ENCODE results near the gene PRPF8. TPM values are rescaled to one million over a fixed set of nuclear protein-coding genes. Genes with fewer than 3 reads are reported as not detected.
"Not testable (repeated sequence)": the region's sequence is repeated elsewhere in the genome, so short reads cannot be mapped to it uniquely, and the experiment has no call there.

Gene PRPF8
- total RNA-seq, 1 donor from 2014 or later = 57.7 TPM

DNA sequence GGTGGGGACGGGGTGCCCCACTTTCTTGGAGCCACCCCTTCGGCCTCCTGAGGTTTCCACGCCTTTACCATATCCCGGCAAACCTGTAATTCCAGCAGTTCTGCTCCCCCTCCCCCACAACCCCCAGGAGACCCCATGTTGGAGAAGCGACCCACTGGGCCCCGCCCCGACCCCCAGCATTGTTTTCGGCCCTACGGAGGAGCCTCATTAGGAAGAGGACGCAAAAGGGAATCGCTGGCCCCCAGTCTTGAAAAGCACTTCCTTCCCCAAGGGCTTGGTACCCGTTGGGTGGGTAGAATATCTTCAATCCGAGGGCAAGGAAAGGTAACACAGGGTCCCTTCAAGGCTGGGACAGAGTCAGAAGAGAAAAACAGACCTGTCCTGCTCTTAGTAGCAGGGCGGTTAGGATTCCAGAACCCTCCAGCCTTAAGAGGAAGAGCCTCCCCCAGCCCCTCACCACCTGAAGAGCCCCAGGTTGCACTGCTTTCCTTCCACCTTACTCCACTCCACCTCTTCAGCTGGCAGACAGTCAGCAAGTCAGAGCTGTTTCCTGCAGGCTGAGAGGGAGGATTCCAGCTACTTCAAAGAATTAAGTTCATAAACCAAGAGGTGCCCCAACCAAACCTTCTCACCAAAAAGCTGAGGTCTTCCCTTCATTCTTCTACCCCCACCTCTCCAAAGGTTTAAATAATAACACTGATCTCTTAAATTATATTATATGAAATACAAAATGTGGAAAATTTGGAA is 26.3 kb upstream of the PRPF8 start:
- Histone ChIP-seq H3K27me3 (ENCODE audit: control insufficient read depth, insufficient read depth, low read length) (no peaks in the 10 kb centered on the region), H3K36me3 (ENCODE audit: control insufficient read depth, insufficient read depth, low read length) (peaks cover 29% of the 10 kb centered on the region), H3K4me3 (ENCODE audit: low read depth, low read length) (peak overlapping the region; percentile 75)
- no peak for FAIRE-seq
- TF ChIP-seq CTCF (IDR thresholded peaks at IDR 0.05; ENCODE audit: insufficient read depth, low read length, severe bottlenecking) = no peak
- peak; percentile 44 for DNase-seq (ENCODE audit: low read depth)

GRCh38 chr17:1709971-1710806 is 25.5 kb upstream of the PRPF8 start, which contains the start of gene TLCD2:
Gene TLCD2, minus strand, starts transcription at chr17:1710377. Its CDS starts 135 bp downstream, at chr17:1710242.
- Histone ChIP-seq H3K4me3 (ENCODE audit: low read depth, low read length) (peak within 1 kb of the TSS; percentile 75), H3K27me3 (ENCODE audit: control insufficient read depth, insufficient read depth, low read length) (no peaks in the 10 kb centered on the region), H3K36me3 (ENCODE audit: control insufficient read depth, insufficient read depth, low read length) (peaks cover 29% of the 10 kb centered on the region)
- DNase-seq (ENCODE audit: low read depth) (peak; percentile 59), FAIRE-seq (no peak)
- no peak for TF ChIP-seq CTCF (IDR thresholded peaks at IDR 0.05; ENCODE audit: insufficient read depth, low read length, severe bottlenecking)

DNA sequence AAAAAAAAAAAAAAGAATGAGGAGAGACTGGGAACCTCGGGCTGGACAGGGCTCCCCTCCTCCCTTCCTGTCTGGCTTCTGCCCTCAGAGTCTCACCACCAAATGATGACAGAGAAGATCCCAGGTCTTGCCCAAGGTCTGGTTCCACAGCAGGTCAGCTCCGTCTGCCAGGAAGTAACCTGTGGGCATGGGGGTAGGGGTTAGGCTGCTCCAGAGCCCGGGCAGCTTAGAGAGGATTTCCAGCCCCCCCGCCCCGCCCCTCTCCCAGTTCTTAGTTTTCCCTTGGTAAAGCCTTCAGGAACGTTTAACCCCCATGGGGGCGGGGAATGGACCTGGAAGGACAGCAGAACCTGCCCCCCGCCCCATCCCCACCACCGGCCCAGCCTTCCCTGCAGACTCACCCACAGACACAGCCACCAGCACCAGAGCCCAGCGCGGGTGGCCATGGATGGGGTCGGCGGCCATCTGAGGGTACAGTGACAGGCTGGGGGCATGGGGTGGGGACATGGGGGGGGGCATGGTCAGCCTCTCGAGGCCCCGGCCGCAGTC is 24.8 kb upstream of the PRPF8 start:
- H3K27me3 ChIP-seq (ENCODE audit: control insufficient read depth, insufficient read depth, low read length) = no peaks in the 10 kb centered on the region
- peak overlapping the region; percentile 75 for H3K4me3 ChIP-seq (ENCODE audit: low read depth, low read length)
- FAIRE-seq (no peak), DNase-seq (ENCODE audit: low read depth) (peak; percentile 22)
- peaks cover 25% of the 10 kb centered on the region for H3K36me3 ChIP-seq (ENCODE audit: control insufficient read depth, insufficient read depth, low read length)
- TF ChIP-seq CTCF (IDR thresholded peaks at IDR 0.05; ENCODE audit: insufficient read depth, low read length, severe bottlenecking) = no peak

DNA sequence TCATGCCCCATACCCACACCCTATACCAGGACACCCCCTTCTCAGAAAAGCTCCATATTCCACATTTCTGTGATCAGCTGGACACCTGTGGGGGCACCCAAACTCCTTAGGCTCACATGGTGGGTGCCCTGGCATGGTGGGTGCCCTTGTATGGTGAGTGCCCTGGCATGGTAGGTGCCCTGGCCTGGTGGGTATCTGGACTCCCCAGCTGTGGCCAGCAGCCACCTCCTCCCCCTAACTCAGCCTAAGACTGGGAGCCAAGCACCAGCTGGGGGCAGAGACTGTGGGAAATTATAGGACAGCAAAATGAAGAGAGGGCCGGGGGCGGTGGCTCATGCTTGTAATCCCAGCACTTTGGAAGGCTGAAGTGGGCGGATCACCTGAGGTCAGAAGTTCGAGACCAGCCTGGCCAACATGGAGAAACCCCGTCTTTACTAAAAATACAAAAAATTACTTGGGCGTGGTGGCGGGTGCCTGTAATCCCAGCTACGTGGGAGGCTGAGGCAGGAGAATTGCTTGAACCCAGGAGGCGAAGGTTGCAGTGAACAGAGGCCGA is 24.2 kb upstream of the PRPF8 start:
- FAIRE-seq; H3K4me3 ChIP-seq (ENCODE audit: low read depth, low read length); H3K27me3 ChIP-seq (ENCODE audit: control insufficient read depth, insufficient read depth, low read length); DNase-seq (ENCODE audit: low read depth): not testable (repeated sequence)
- peaks cover 20% of the 10 kb centered on the region for H3K36me3 ChIP-seq (ENCODE audit: control insufficient read depth, insufficient read depth, low read length)

DNA sequence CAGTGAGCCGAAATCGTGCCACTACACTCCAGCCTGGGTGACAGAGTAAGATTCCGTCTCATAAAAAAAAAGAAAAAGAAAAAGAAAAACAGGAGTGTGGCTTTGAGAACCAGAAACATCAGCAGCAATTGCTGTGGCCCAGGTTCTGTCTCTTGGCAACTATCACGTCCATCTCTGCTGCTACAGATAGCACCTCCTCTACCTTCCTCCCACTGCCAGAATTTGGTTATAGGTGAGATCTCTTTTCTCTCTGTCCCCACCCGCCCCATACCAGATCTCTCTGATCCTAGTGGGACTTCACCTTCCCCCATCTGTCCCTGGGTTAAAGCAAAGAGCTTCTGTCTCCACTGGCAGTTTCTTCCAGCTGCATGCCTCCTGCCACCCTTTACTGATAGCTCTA is 22.4 kb upstream of the PRPF8 start:
- Histone ChIP-seq H3K4me3 (ENCODE audit: low read depth, low read length) (no peak overlapping the region), H3K27me3 (ENCODE audit: control insufficient read depth, insufficient read depth, low read length) (no peaks in the 10 kb centered on the region), H3K36me3 (ENCODE audit: control insufficient read depth, insufficient read depth, low read length) (peaks cover 4% of the 10 kb centered on the region)
- DNase-seq (ENCODE audit: low read depth) (no peak), FAIRE-seq (no peak)
- TF ChIP-seq CTCF (IDR thresholded peaks at IDR 0.05; ENCODE audit: insufficient read depth, low read length, severe bottlenecking) = no peak

GRCh38 chr17:1705004-1705403 is 20.3 kb upstream of the PRPF8 start:
- FAIRE-seq = no peak
- H3K36me3 ChIP-seq (ENCODE audit: control insufficient read depth, insufficient read depth, low read length) = peaks cover 4% of the 10 kb centered on the region
- no peaks in the 10 kb centered on the region for H3K27me3 ChIP-seq (ENCODE audit: control insufficient read depth, insufficient read depth, low read length)
- no peak overlapping the region for H3K4me3 ChIP-seq (ENCODE audit: low read depth, low read length)
- DNase-seq (ENCODE audit: low read depth) = no peak
- no peak for TF ChIP-seq CTCF (IDR thresholded peaks at IDR 0.05; ENCODE audit: insufficient read depth, low read length, severe bottlenecking)
